GM21526 (cell line): Measurements from ENCODE around the gene APBA1.

Experiments
- ATAC-seq: cut with Tn5 transposase; IDR thresholded peaks from one replicate; pipeline ENCODE4 v1.9.1; 2021; ENCODE audit warnings: moderate library complexity; ENCODE audit not compliant: unreplicated experiment, low FRiP score

Gene APBA1

GRCh38 chr9:69580582-69581214, 91.5 kb downstream of the APBA1 start:
- ATAC-seq = no peak

GRCh38 chr9:69579760-69580581, 92.2 kb downstream of the APBA1 start:
- ATAC-seq = no peak

GRCh38 chr9:69579032-69579758, 93.0 kb downstream of the APBA1 start:
- ATAC-seq = no peak

- no peak for ATAC-seq
These were observed 94.1 kb downstream of the APBA1 start for GRCh38 chr9:69578026-69578425.

GRCh38 chr9:69577123-69577522, 95.0 kb downstream of the APBA1 start:
- no peak for ATAC-seq

GRCh38 chr9:69574057-69574456, 98.1 kb downstream of the APBA1 start:
- ATAC-seq = no peak

GRCh38 chr9:69573651-69574050, 98.5 kb downstream of the APBA1 start:
- no peak for ATAC-seq

- no peak for ATAC-seq
These were observed 99.6 kb downstream of the APBA1 start for GRCh38 chr9:69572611-69573010.

GRCh38 chr9:69571032-69571431, 101.1 kb downstream of the APBA1 start:
- no peak for ATAC-seq

GRCh38 chr9:69569738-69570451, 102.3 kb downstream of the APBA1 start:
- ATAC-seq = no peak

GRCh38 chr9:69564557-69564956, 107.6 kb downstream of the APBA1 start:
- ATAC-seq = no peak

- ATAC-seq = no peak
These were observed 113.0 kb downstream of the APBA1 start for GRCh38 chr9:69559126-69559525.

- ATAC-seq = no peak
These were observed 115.5 kb downstream of the APBA1 start for GRCh38 chr9:69556707-69557106.

- ATAC-seq = no peak
These were observed 116.4 kb downstream of the APBA1 start for GRCh38 chr9:69555802-69556201.

GRCh38 chr9:69554945-69555344, 117.2 kb downstream of the APBA1 start:
- ATAC-seq = no peak

GRCh38 chr9:69549310-69550202, 122.6 kb downstream of the APBA1 start:
- no peak for ATAC-seq

GRCh38 chr9:69548681-69549080, 123.5 kb downstream of the APBA1 start:
- no peak for ATAC-seq

GRCh38 chr9:69546265-69546664, 125.9 kb downstream of the APBA1 start:
- no peak for ATAC-seq

- ATAC-seq = no peak
These were observed 129.0 kb downstream of the APBA1 start for GRCh38 chr9:69542942-69543704.
